Upper lobe of left lung (tissue), 6 donors: ENCODE data around the gene KDM3A. TPM values are rescaled to one million over a fixed set of nuclear protein-coding genes. Genes with fewer than 3 reads are reported as not detected.
A peak's percentile ranks its signal among the peaks of the same experiment; 100 is the strongest.

Experiments
- ATAC-seq, 2 donors: fragments of 200-7000 bp; cut with Tn5 transposase; one replicate each; pipeline ENCODE4 v1.9.1; 2022; ENCODE audit warnings: mild to moderate bottlenecking in 2 of 2, moderate library complexity in 2 of 2; ENCODE audit not compliant: low FRiP score in 2 of 2
- DNase-seq, 2 donors: peaks; one replicate each; pipeline ENCODE4 v3.0.0-alpha.2; 2019 to 2020
- H3K27ac ChIP-seq, 4 donors: fragments of 200-600 bp; sonication (generic); one replicate each; pipeline ENCODE4 v1.5.1; 2016 to 2019
- H3K27me3 ChIP-seq, 4 donors: fragments of 200-600 bp; sonication (generic); one replicate each; pipeline ENCODE4 v1.5.1; 2017 to 2019
- H3K36me3 ChIP-seq, 4 donors: fragments of 200-600 bp; sonication (generic); one replicate each; pipeline ENCODE4 v1.5.1; 2016 to 2019
- H3K4me1 ChIP-seq, 4 donors: fragments of 200-600 bp; sonication (generic); one replicate each; pipeline ENCODE4 v1.5.1; 2018 to 2019
- H3K4me3 ChIP-seq, 4 donors: fragments of 200-600 bp; sonication (generic); one replicate each; pipeline ENCODE4 v1.5.1; 2017 to 2019; ENCODE audit warnings: mild to moderate bottlenecking in 2 of 4, moderate library complexity in 1 of 4
- H3K9me3 ChIP-seq, 4 donors: fragments of 200-600 bp; sonication (generic); one replicate each; pipeline ENCODE4 v1.5.1; 2018 to 2019
- CTCF ChIP-seq, 6 experiments: fragments of 450-650 bp in 4 of 6; fragments of 200-600 bp in 2 of 6; sonication (generic) in 2 of 6; IDR thresholded peaks; one replicate each; pipeline ENCODE4 v1.5.1; 2016 to 2019; ENCODE audit warnings: antibody characterized with exemption in 6 of 6
- EP300 ChIP-seq, 4 donors: sonication (generic); formaldehyde crosslinking; IDR thresholded peaks; one replicate each; pipeline ENCODE4 v1.5.1; 2017; ENCODE audit warnings: antibody characterized with exemption in 4 of 4, control low read depth in 2 of 4
- POLR2A ChIP-seq, 4 donors: fragments of 450-650 bp; IDR thresholded peaks; one replicate each; pipeline ENCODE4 v1.5.1; 2016 to 2017; ENCODE audit warnings: antibody characterized with exemption in 4 of 4, mild to moderate bottlenecking in 2 of 4
- POLR2AphosphoS5 ChIP-seq, 2 donors: sonication (generic); formaldehyde crosslinking; IDR thresholded peaks; one replicate each; pipeline ENCODE4 v1.5.1; 2017; ENCODE audit warnings: antibody characterized with exemption in 2 of 2
- WGBS, 2 donors: methylation state at CpG; one replicate each; pipeline ENCODE4 v1.1.5; 2017 to 2018; 5-methylcytosine and 5-hydroxymethylcytosine counted together
- total RNA-seq, 6 donors: library from RNA; depleted of rRNA in 4 of 6; stranded (reverse); fragments of >200 nt in 4 of 6; gene quantifications; one replicate each; pipeline versions ENCODE4 v1.1.0 to v1.2.1, GENCODE V29; 2016 to 2021
- donor health status: DM: no; HTN: no; CAD: no; lungs with moderate emphysema.
- donor health status: DM: no; HTN: yes; CAD: no; lungs with severe emphysema.

Gene KDM3A
- total RNA-seq, 6 donors from 2014 or later, result 24.9 to 68.9 (median 44.5) TPM

DNA sequence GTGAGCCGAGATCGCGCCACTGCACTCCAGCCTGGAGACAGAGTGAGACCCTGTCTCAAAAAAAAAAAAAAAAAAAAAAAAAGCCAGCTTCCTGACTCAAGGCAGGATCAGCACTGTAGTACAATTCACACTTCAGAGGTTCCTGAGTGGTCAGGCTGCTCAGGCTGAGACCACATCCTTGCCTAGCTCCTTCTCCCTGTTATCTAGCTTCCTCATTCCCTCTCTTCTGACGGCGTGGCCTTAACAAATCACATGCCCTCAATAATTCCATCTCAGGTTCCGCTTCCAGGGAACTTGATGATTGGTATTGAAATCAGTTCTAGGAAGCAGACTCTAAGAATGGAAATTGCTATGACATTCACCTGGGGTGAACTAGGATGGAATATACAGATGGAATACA is 29.8 kb upstream of the KDM3A start:
- no peak for ATAC-seq

DNA sequence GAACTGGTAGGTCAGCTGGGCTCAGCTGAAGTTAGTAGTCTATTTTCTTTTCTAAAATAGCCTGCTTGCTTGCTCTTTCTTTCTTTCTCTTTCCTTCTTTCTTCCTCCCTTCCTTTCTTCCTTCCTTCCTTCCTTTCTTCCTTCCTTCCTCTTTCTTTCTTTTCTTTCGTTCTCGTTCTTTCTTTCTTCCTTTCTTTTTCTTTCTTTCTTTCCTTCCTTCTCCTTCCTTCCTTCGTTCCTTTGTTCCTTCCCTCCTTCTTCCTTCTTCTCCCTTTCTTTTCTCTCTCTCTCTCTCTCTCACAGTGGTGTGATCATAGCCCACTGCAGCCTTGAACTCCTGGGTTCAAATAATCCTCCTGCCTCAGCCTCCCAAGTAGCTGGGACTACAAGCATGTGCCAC is 29.2 kb upstream of the KDM3A start:
- no peaks in the 10 kb centered on the region for H3K9me3 ChIP-seq
- no peak for DNase-seq
- H3K36me3 ChIP-seq, result no peaks in the 10 kb centered on the region
- no peak for ATAC-seq
- 57 to 58% methylated on average over 3 of the region's 3 CpGs for WGBS, 2 donors
- H3K4me3 ChIP-seq, result no peak overlapping the region
- TF ChIP-seq EP300 (IDR thresholded peaks at IDR 0.05) (no peak), CTCF (IDR thresholded peaks at IDR 0.05) (no peak), POLR2AphosphoS5 (IDR thresholded peaks at IDR 0.05) (no peak), POLR2A (IDR thresholded peaks at IDR 0.05) (no peak)
- no peak overlapping the region for H3K27ac ChIP-seq
- peaks cover 0 to 4% (median 0%) of the 10 kb centered on the region in 4 donors for H3K4me1 ChIP-seq
- H3K27me3 ChIP-seq, result no peaks in the 10 kb centered on the region

More for the DNA sequence above, 29.8 kb upstream of the KDM3A start:
- Histone ChIP-seq H3K27me3 (no peaks in the 10 kb centered on the region), H3K36me3 (no peaks in the 10 kb centered on the region), H3K4me1 (peaks cover 0 to 4% (median 0%) of the 10 kb centered on the region in 4 donors), H3K4me3 (no peak overlapping the region), H3K9me3 (no peaks in the 10 kb centered on the region), H3K27ac (no peak overlapping the region)
- WGBS, 2 donors, result 58 to 73% methylated on average over 6 of the region's 6 CpGs
- TF ChIP-seq EP300 (IDR thresholded peaks at IDR 0.05), result no peak
- no peak for TF ChIP-seq POLR2A (IDR thresholded peaks at IDR 0.05)
- TF ChIP-seq POLR2AphosphoS5 (IDR thresholded peaks at IDR 0.05), result no peak
- no peak for TF ChIP-seq CTCF (IDR thresholded peaks at IDR 0.05)
- DNase-seq, result no peak

GRCh38 chr2:86413296-86414094 is 27.7 kb upstream of the KDM3A start:
- DNase-seq (no peak), ATAC-seq (peak in 1 of 2 donors; percentile 19)
- Histone ChIP-seq H3K36me3 (no peaks in the 10 kb centered on the region), H3K27ac (no peak overlapping the region), H3K27me3 (no peaks in the 10 kb centered on the region), H3K9me3 (no peaks in the 10 kb centered on the region), H3K4me1 (peaks cover 0 to 8% (median 0%) of the 10 kb centered on the region in 4 donors), H3K4me3 (peak overlapping the region in 2 of 4 donors; percentile 3 to 15)
- WGBS, 2 donors, result 38 to 39% methylated on average over 8 of the region's 8 CpGs
- TF ChIP-seq POLR2AphosphoS5 (IDR thresholded peaks at IDR 0.05) (no peak), POLR2A (IDR thresholded peaks at IDR 0.05) (no peak), CTCF (IDR thresholded peaks at IDR 0.05) (no peak), EP300 (IDR thresholded peaks at IDR 0.05) (no peak)

GRCh38 chr2:86414996-86415395 is 26.2 kb upstream of the KDM3A start:
- no peak overlapping the region for H3K4me3 ChIP-seq
- H3K36me3 ChIP-seq, result no peaks in the 10 kb centered on the region
- no peak overlapping the region for H3K27ac ChIP-seq
- DNase-seq (no peak), ATAC-seq (no peak)
- peaks cover 0 to 8% (median 0%) of the 10 kb centered on the region in 4 donors for H3K4me1 ChIP-seq
- no peaks in the 10 kb centered on the region for H3K9me3 ChIP-seq
- no peaks in the 10 kb centered on the region for H3K27me3 ChIP-seq
- WGBS, 2 donors, result 49 to 58% methylated on average over 3 of the region's 3 CpGs
- TF ChIP-seq POLR2A (IDR thresholded peaks at IDR 0.05) (no peak), EP300 (IDR thresholded peaks at IDR 0.05) (no peak), CTCF (IDR thresholded peaks at IDR 0.05) (no peak), POLR2AphosphoS5 (IDR thresholded peaks at IDR 0.05) (no peak)
